K562 (cell line): ENCODE data around the gene ZNF584. TPM values are rescaled to one million over a fixed set of nuclear protein-coding genes. Genes with fewer than 3 reads are reported as not detected.

ENCODE experiments used
- C11orf30 ChIP-seq: fragments of 450-650 bp; IDR thresholded peaks from 2 replicates; pipeline ENCODE4 v1.6.1; 2016; ENCODE audit warnings: low read depth, mild to moderate bottlenecking
- NFYB ChIP-seq: IDR thresholded peaks from 2 replicates; pipeline ENCODE4 v1.6.1; 2011; ENCODE audit warnings: mild to moderate bottlenecking, moderate library complexity; ENCODE audit not compliant: insufficient read length; ENCODE audit errors: extremely low read depth
- RBM25 ChIP-seq: fragments of 200-400 bp; formaldehyde crosslinking; IDR thresholded peaks from 2 replicates; pipeline ENCODE4 v1.6.1; 2018; ENCODE audit warnings: low read length, low read depth, moderate library complexity; ENCODE audit not compliant: severe bottlenecking
- TEAD1 ChIP-seq, 2 experiments: fragments of 450-650 bp in 1 of 2; sonication (generic) in 1 of 2; formaldehyde crosslinking; IDR thresholded peaks; 2 replicates each; pipeline versions ENCODE4 v1.4.0 to v1.8.0; 2020 to 2022; ENCODE audit warnings: mild to moderate bottlenecking in 2 of 2, missing genetic modification reagents in 1 of 2
- polyA plus RNA-seq, 8 experiments: library from polyadenylated mRNA; depleted of rRNA in 4 of 8; stranded (reverse) in 5 of 8; unstranded in 3 of 8; fragments of >200 nt; fragmentation: Nextera tagmentation in 2 of 8; fragmentation: Illumina TruSeq in 1 of 8; extraction: Ambion mirVana in 2 of 8; extraction: Trizol in 1 of 8; gene quantifications; 2 replicates each; pipeline versions ENCODE4 v1.2.1 to v1.2.3, GENCODE V29; 2011 to 2014; ENCODE audit warnings: inconsistent platforms in 1 of 8, missing spikeins in 1 of 8
- total RNA-seq, 7 experiments: library from RNA; depleted of rRNA in 6 of 7; stranded (reverse); fragments of >200 nt in 6 of 7; fragmentation: Illumina TruSeq in 2 of 7; extraction: Trizol in 2 of 7; gene quantifications; 2 replicates each; pipeline versions ENCODE4 v1.2.1 to v1.2.3, GENCODE V29; 2011 to 2021; ENCODE audit warnings: low replicate concordance in 1 of 7
- TF ChIP-seq, protein P1 (sequence below), 2 experiments: fragments of 450-650 bp in 1 of 2; sonication (generic) in 1 of 2; formaldehyde crosslinking in 1 of 2; IDR thresholded peaks; 2 replicates each; pipeline versions ENCODE4 v1.7.1 to v1.9.0; 2016 to 2022; ENCODE audit warnings: inconsistent platforms in 1 of 2, mild to moderate bottlenecking in 1 of 2, missing genetic modification reagents in 1 of 2
- TF ChIP-seq, protein P2 (sequence below): fragments of 250-450 bp; sonication (Bioruptor Pico); IDR thresholded peaks from 2 replicates; pipeline ENCODE4 v1.4.0; 2020
- TF ChIP-seq, protein P3 (sequence below): fragments of 450-650 bp; IDR thresholded peaks from 2 replicates; pipeline ENCODE4 v1.7.1; 2018; ENCODE audit warnings: mild to moderate bottlenecking, low read depth; ENCODE audit not compliant: partially characterized antibody

ZNF584 gene
- total and polyA plus RNA-seq, 9 of the 15 experiments (the other 6 are each of a cell fraction or from before 2014, with no cell fraction given), result 5.8 to 43.4 (median 24.6) TPM

DNA sequence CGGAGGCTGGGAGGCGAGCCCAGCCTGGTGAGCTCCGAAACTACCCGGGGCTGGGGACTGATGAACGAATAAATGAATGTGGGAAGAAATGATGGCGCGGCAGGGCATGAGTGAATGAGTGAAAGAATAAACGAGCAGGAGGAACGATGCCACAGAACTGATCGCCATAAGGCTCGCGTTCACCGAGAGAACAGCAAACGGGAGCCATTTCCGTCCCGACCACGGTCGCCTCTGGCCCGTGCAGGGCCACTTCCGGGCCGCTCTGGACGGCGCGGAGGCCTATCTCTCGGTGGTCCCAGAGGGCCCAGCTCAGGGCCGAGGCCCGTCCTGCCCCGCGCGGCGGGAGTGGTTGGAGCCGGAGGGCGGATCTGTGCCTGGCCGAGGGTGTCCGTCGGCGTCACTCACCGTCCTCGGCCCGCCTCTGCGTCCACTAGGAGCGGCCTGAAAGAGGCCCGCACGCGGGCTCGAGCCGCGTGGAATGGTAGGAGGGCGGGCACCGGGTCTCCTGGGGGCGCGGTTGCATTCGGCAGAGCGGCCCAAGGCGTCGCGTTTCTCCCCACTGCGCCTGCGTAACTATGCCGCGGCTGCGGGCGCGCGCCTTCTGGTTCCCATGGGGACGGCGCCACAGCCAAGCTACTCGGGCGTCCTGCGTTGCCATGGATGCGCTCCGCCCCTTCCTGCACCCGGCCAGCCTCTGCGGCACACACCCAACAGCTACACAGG, 46.0 kb upstream of the ZNF584 start, which contains the start of gene ZNF497 (continued):
- TF ChIP-seq, protein P1, sequence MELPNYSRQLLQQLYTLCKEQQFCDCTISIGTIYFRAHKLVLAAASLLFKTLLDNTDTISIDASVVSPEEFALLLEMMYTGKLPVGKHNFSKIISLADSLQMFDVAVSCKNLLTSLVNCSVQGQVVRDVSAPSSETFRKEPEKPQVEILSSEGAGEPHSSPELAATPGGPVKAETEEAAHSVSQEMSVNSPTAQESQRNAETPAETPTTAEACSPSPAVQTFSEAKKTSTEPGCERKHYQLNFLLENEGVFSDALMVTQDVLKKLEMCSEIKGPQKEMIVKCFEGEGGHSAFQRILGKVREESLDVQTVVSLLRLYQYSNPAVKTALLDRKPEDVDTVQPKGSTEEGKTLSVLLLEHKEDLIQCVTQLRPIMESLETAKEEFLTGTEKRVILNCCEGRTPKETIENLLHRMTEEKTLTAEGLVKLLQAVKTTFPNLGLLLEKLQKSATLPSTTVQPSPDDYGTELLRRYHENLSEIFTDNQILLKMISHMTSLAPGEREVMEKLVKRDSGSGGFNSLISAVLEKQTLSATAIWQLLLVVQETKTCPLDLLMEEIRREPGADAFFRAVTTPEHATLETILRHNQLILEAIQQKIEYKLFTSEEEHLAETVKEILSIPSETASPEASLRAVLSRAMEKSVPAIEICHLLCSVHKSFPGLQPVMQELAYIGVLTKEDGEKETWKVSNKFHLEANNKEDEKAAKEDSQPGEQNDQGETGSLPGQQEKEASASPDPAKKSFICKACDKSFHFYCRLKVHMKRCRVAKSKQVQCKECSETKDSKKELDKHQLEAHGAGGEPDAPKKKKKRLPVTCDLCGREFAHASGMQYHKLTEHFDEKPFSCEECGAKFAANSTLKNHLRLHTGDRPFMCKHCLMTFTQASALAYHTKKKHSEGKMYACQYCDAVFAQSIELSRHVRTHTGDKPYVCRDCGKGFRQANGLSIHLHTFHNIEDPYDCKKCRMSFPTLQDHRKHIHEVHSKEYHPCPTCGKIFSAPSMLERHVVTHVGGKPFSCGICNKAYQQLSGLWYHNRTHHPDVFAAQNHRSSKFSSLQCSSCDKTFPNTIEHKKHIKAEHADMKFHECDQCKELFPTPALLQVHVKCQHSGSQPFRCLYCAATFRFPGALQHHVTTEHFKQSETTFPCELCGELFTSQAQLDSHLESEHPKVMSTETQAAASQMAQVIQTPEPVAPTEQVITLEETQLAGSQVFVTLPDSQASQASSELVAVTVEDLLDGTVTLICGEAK (IDR thresholded peaks at IDR 0.05), result peak; percentile 97
- TF ChIP-seq, protein P1 (CRISPR knock-in tag; IDR thresholded peaks at IDR 0.05), result no peak
- TF ChIP-seq RBM25, result peak; percentile 62
- peak; percentile 93 for TF ChIP-seq C11orf30
- no peak for TF ChIP-seq NFYB
- TF ChIP-seq TEAD1 (CRISPR knock-in tag; IDR thresholded peaks at IDR 0.05), result peak in 1 of 2 experiments; percentile 88; a peak in 1 of 4 replicates
- TF ChIP-seq, protein P2, sequence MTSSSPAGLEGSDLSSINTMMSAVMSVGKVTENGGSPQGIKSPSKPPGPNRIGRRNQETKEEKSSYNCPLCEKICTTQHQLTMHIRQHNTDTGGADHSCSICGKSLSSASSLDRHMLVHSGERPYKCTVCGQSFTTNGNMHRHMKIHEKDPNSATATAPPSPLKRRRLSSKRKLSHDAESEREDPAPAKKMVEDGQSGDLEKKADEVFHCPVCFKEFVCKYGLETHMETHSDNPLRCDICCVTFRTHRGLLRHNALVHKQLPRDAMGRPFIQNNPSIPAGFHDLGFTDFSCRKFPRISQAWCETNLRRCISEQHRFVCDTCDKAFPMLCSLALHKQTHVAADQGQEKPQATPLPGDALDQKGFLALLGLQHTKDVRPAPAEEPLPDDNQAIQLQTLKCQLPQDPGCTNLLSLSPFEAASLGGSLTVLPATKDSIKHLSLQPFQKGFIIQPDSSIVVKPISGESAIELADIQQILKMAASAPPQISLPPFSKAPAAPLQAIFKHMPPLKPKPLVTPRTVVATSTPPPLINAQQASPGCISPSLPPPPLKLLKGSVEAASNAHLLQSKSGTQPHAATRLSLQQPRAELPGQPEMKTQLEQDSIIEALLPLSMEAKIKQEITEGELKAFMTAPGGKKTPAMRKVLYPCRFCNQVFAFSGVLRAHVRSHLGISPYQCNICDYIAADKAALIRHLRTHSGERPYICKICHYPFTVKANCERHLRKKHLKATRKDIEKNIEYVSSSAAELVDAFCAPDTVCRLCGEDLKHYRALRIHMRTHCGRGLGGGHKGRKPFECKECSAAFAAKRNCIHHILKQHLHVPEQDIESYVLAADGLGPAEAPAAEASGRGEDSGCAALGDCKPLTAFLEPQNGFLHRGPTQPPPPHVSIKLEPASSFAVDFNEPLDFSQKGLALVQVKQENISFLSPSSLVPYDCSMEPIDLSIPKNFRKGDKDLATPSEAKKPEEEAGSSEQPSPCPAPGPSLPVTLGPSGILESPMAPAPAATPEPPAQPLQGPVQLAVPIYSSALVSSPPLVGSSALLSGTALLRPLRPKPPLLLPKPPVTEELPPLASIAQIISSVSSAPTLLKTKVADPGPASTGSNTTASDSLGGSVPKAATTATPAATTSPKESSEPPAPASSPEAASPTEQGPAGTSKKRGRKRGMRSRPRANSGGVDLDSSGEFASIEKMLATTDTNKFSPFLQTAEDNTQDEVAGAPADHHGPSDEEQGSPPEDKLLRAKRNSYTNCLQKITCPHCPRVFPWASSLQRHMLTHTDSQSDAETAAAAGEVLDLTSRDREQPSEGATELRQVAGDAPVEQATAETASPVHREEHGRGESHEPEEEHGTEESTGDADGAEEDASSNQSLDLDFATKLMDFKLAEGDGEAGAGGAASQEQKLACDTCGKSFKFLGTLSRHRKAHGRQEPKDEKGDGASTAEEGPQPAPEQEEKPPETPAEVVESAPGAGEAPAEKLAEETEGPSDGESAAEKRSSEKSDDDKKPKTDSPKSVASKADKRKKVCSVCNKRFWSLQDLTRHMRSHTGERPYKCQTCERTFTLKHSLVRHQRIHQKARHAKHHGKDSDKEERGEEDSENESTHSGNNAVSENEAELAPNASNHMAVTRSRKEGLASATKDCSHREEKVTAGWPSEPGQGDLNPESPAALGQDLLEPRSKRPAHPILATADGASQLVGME (CRISPR knock-in tag), result no peak
- TF ChIP-seq, protein P3, sequence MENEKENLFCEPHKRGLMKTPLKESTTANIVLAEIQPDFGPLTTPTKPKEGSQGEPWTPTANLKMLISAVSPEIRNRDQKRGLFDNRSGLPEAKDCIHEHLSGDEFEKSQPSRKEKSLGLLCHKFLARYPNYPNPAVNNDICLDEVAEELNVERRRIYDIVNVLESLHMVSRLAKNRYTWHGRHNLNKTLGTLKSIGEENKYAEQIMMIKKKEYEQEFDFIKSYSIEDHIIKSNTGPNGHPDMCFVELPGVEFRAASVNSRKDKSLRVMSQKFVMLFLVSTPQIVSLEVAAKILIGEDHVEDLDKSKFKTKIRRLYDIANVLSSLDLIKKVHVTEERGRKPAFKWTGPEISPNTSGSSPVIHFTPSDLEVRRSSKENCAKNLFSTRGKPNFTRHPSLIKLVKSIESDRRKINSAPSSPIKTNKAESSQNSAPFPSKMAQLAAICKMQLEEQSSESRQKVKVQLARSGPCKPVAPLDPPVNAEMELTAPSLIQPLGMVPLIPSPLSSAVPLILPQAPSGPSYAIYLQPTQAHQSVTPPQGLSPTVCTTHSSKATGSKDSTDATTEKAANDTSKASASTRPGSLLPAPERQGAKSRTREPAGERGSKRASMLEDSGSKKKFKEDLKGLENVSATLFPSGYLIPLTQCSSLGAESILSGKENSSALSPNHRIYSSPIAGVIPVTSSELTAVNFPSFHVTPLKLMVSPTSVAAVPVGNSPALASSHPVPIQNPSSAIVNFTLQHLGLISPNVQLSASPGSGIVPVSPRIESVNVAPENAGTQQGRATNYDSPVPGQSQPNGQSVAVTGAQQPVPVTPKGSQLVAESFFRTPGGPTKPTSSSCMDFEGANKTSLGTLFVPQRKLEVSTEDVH, result peak; percentile 78
